Endodermal cell (in vitro differentiated cells): Measurements from ENCODE around the gene DENND4A. TPM values are rescaled to one million over a fixed set of nuclear protein-coding genes. Genes with fewer than 3 reads are reported as not detected.

Source experiments
- DNase-seq: peaks from one replicate; pipeline ENCODE4 v3.0.0-alpha.2; 2017
- H3K27ac ChIP-seq: 2 replicates; pipeline ENCODE4 v1.5.1; 2013; ENCODE audit warnings: mild to moderate bottlenecking, low read depth, low read length, moderate library complexity
- H3K27me3 ChIP-seq: 2 replicates; pipeline ENCODE4 v1.6.1; 2013; ENCODE audit warnings: mild to moderate bottlenecking, low read length, moderate library complexity; ENCODE audit not compliant: insufficient read depth, control insufficient read depth, poor library complexity, severe bottlenecking
- H3K36me3 ChIP-seq: 2 replicates; pipeline ENCODE4 v1.7.0; 2013; ENCODE audit warnings: mild to moderate bottlenecking, low read length, moderate library complexity; ENCODE audit not compliant: control insufficient read depth, insufficient read depth
- H3K4me1 ChIP-seq: one replicate; pipeline ENCODE4 v1.7.0; 2013; ENCODE audit warnings: low read length; ENCODE audit not compliant: control insufficient read depth, insufficient read depth
- H3K4me3 ChIP-seq: 2 replicates; pipeline ENCODE4 v1.5.1; 2013; ENCODE audit warnings: mild to moderate bottlenecking, low read length, moderate library complexity
- H3K9ac ChIP-seq: 2 replicates; pipeline ENCODE4 v1.6.1; 2013; ENCODE audit warnings: mild to moderate bottlenecking, low read length, moderate library complexity; ENCODE audit not compliant: poor library complexity, severe bottlenecking; ENCODE audit errors: extremely low read depth
- H3K9me3 ChIP-seq: 2 replicates; pipeline ENCODE4 v1.6.1; 2013; ENCODE audit warnings: mild to moderate bottlenecking, low read length, moderate library complexity; ENCODE audit not compliant: control insufficient read depth
- H3K27ac Mint-ChIP-seq: 2 replicates; pipeline ENCODE4 v1.8.0; 2020; ENCODE audit warnings: mixed read lengths
- H3K27me3 Mint-ChIP-seq: 2 replicates; pipeline ENCODE4 v1.8.0; 2021; ENCODE audit warnings: mild to moderate bottlenecking, mixed read lengths; ENCODE audit not compliant: insufficient read depth
- H3K36me3 Mint-ChIP-seq: 2 replicates; pipeline ENCODE4 v1.8.0; 2020; ENCODE audit warnings: low read depth, mixed read lengths
- H3K4me1 Mint-ChIP-seq: 2 replicates; pipeline ENCODE4 v1.8.0; 2020; ENCODE audit warnings: mixed read lengths
- H3K4me3 Mint-ChIP-seq: 2 replicates; pipeline ENCODE4 v1.8.0; 2020; ENCODE audit warnings: mild to moderate bottlenecking, moderate library complexity, mixed read lengths
- H3K9me3 Mint-ChIP-seq: 2 replicates; pipeline ENCODE4 v1.8.0; 2020; ENCODE audit warnings: mild to moderate bottlenecking, mixed read lengths
- WGBS, 2 experiments: methylation state at CpG; one replicate each; pipeline versions ENCODE4 v1.1.5 to v1.1.7; 2013; ENCODE audit warnings: missing lambda C conversion rate in 2 of 2, mixed read lengths in 1 of 2; ENCODE audit not compliant: insufficient coverage in 1 of 2, insufficient read length in 1 of 2; 5-methylcytosine and 5-hydroxymethylcytosine counted together
- total RNA-seq, 2 donors: library from RNA; stranded (reverse); fragmentation: NEBNext Ultra II Directional in 1 of 2; extraction: Animal tissue kit (Norgen Biotek cat#: 25700) in 1 of 2; gene quantifications; 2 replicates in 1 of 2; 3 replicates in 1 of 2; pipeline ENCODE4 v1.2.1, GENCODE V29; 2021
- TF ChIP-seq, protein P1 (sequence below): fragments of 200-600 bp; sonication (generic); conservative IDR thresholded peaks from 2 replicates; pipeline ENCODE4 v1.5.0; 2021; ENCODE audit warnings: antibody characterized with exemption, mild to moderate bottlenecking

Gene DENND4A
- total RNA-seq, 2 donors from 2014 or later = 7.3 to 9.8 TPM

DNA sequence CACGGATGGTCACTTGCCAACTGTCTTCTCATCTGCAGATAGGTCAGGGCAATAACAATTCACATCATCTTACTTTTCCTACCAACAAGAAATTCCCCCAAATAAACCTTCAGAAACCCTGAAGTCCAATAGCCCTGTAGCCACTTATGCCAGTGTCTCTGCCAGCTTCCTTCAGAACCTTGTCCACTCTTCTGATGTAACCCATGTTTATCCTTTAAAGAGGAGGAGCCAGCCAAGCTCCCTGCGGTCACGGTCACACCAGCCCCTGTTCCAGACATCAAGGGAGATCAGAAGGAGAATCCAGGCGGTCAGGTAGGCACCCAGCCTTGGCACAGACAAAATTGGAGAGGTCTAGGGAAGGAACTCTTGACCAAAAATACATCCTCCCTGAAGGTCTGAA, 146.7 kb downstream of the DENND4A start:
- Histone ChIP-seq H3K4me3 (no peak overlapping the region), H3K27ac (no peak overlapping the region), H3K9ac (no peak overlapping the region), H3K4me1 (peaks cover 6% of the 10 kb centered on the region), H3K36me3 (no peaks in the 10 kb centered on the region), H3K27me3 (no peaks in the 10 kb centered on the region), H3K9me3 (no peaks in the 10 kb centered on the region)
- TF ChIP-seq, protein P1, sequence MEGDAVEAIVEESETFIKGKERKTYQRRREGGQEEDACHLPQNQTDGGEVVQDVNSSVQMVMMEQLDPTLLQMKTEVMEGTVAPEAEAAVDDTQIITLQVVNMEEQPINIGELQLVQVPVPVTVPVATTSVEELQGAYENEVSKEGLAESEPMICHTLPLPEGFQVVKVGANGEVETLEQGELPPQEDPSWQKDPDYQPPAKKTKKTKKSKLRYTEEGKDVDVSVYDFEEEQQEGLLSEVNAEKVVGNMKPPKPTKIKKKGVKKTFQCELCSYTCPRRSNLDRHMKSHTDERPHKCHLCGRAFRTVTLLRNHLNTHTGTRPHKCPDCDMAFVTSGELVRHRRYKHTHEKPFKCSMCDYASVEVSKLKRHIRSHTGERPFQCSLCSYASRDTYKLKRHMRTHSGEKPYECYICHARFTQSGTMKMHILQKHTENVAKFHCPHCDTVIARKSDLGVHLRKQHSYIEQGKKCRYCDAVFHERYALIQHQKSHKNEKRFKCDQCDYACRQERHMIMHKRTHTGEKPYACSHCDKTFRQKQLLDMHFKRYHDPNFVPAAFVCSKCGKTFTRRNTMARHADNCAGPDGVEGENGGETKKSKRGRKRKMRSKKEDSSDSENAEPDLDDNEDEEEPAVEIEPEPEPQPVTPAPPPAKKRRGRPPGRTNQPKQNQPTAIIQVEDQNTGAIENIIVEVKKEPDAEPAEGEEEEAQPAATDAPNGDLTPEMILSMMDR = no peak
- WGBS, 2 experiments = 93 to 100% methylated on average over 3 to 4 of the region's 4 CpGs
- H3K4me1 Mint-ChIP-seq = peaks cover 2% of the 10 kb centered on the region
- H3K27ac Mint-ChIP-seq = no peak overlapping the region
- no peak for DNase-seq
- H3K4me3 Mint-ChIP-seq = no peak overlapping the region
- no peaks in the 10 kb centered on the region for H3K36me3 Mint-ChIP-seq
- no peaks in the 10 kb centered on the region for H3K27me3 Mint-ChIP-seq
- no peaks in the 10 kb centered on the region for H3K9me3 Mint-ChIP-seq

DNA sequence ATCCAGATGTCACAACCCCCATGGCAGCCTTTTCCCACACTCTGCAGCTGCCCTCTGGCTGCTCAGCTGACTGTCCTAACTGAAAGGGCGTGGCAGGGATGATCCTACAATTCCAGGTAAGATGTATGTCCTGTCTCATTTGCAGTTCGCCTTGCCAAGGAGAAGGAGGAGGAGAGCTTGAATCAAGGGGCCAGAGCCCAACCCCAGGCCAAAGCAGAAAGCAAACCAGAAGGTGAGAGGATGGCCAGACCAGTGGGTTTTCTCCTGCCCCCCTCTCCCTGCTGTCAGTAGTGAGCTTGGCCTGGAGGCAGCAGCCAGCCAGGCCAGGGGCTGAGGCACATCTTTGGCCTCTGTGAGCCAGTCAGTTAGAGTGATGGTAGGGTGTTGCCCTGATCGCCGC, 147.8 kb downstream of the DENND4A start:
- H3K4me3 Mint-ChIP-seq = no peak overlapping the region
- no peaks in the 10 kb centered on the region for H3K27me3 ChIP-seq
- no peaks in the 10 kb centered on the region for H3K9me3 ChIP-seq
- no peaks in the 10 kb centered on the region for H3K27me3 Mint-ChIP-seq
- H3K27ac ChIP-seq = no peak overlapping the region
- H3K4me1 ChIP-seq = peaks cover 6% of the 10 kb centered on the region
- no peak overlapping the region for H3K9ac ChIP-seq
- no peak for DNase-seq
- TF ChIP-seq, protein P1 = no peak
- H3K4me1 Mint-ChIP-seq = peaks cover 5% of the 10 kb centered on the region
- WGBS, 2 experiments = 95 to 100% methylated on average over 2 to 4 of the region's 4 CpGs
- H3K27ac Mint-ChIP-seq = no peak overlapping the region
- H3K9me3 Mint-ChIP-seq = no peaks in the 10 kb centered on the region
- H3K36me3 Mint-ChIP-seq = no peaks in the 10 kb centered on the region
- H3K4me3 ChIP-seq = no peak overlapping the region
- H3K36me3 ChIP-seq = no peaks in the 10 kb centered on the region

DNA sequence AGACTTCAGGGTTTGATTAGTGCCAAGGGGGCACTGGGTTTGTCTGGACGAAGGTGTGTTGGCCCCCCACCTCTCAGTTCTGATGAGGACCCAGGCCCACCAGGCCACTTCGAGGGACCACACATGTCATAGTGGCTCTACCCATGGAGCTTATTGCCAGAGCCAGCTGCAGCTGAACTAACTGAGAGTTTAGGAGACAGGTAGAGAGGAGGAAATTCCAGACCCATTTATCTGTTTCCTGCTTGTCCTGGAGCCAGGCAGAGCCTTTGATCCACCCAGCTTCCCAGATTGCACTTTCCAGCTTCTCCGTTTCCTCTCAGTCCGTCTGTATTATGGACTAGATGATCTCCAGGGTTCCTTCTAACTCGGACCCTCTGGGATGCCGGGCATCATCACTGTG, 149.5 kb downstream of the DENND4A start:
- H3K27me3 ChIP-seq = no peaks in the 10 kb centered on the region
- H3K27me3 Mint-ChIP-seq = no peaks in the 10 kb centered on the region
- H3K36me3 ChIP-seq = no peaks in the 10 kb centered on the region
- H3K27ac ChIP-seq = no peak overlapping the region
- 90 to 94% methylated on average over 5 to 6 of the region's 6 CpGs for WGBS, 2 experiments
- no peak overlapping the region for H3K4me3 ChIP-seq
- H3K27ac Mint-ChIP-seq = no peak overlapping the region
- H3K36me3 Mint-ChIP-seq = no peaks in the 10 kb centered on the region
- no peak for DNase-seq
- H3K4me1 ChIP-seq = peaks cover 9% of the 10 kb centered on the region
- TF ChIP-seq, protein P1 = no peak
- H3K4me1 Mint-ChIP-seq = peaks cover 16% of the 10 kb centered on the region
- no peak overlapping the region for H3K4me3 Mint-ChIP-seq
- H3K9me3 ChIP-seq = no peaks in the 10 kb centered on the region
- no peak overlapping the region for H3K9ac ChIP-seq
- H3K9me3 Mint-ChIP-seq = no peaks in the 10 kb centered on the region
